Type B pancreatic cell (in vitro differentiated cells): ENCODE data around the gene DLD. TPM values are rescaled to one million over a fixed set of nuclear protein-coding genes. Genes with fewer than 3 reads are reported as not detected.
"Not testable (repeated sequence)": the region's sequence is repeated elsewhere in the genome, so short reads cannot be mapped to it uniquely, and the experiment has no call there.

Experiments
- DNase-seq: peaks from one replicate; pipeline ENCODE4 v3.0.0; 2021; ENCODE audit warnings: mixed read lengths; ENCODE audit not compliant: unreplicated experiment; ENCODE audit errors: extremely low spot score
- H3K27ac Mint-ChIP-seq: 2 replicates; pipeline ENCODE4 v1.8.0; 2021; ENCODE audit warnings: mild to moderate bottlenecking, mixed read lengths
- H3K27me3 Mint-ChIP-seq: 2 replicates; pipeline ENCODE4 v1.8.0; 2021; ENCODE audit warnings: mixed read lengths
- H3K36me3 Mint-ChIP-seq: 2 replicates; pipeline ENCODE4 v1.8.0; 2021; ENCODE audit warnings: mixed read lengths
- H3K4me1 Mint-ChIP-seq: one replicate; pipeline ENCODE4 v1.8.0; 2021; ENCODE audit warnings: mixed read lengths; ENCODE audit not compliant: unreplicated experiment
- H3K4me3 Mint-ChIP-seq: 2 replicates; pipeline ENCODE4 v1.8.0; 2021; ENCODE audit warnings: mild to moderate bottlenecking, mixed read lengths
- H3K9me3 Mint-ChIP-seq: 2 replicates; pipeline ENCODE4 v1.8.0; 2021; ENCODE audit warnings: mixed read lengths
- CTCF ChIP-seq: fragments of 200-600 bp; sonication (generic); conservative IDR thresholded peaks from 2 replicates; pipeline ENCODE4 v1.5.0; 2021; ENCODE audit warnings: antibody characterized with exemption, mild to moderate bottlenecking
- total RNA-seq: library from RNA; stranded (reverse); gene quantifications from 2 replicates; pipeline ENCODE4 v1.2.1, GENCODE V29; 2021; ENCODE audit warnings: low replicate concordance

The DLD gene
- total RNA-seq, 1 donor from 2014 or later = 80.7 TPM

DNA sequence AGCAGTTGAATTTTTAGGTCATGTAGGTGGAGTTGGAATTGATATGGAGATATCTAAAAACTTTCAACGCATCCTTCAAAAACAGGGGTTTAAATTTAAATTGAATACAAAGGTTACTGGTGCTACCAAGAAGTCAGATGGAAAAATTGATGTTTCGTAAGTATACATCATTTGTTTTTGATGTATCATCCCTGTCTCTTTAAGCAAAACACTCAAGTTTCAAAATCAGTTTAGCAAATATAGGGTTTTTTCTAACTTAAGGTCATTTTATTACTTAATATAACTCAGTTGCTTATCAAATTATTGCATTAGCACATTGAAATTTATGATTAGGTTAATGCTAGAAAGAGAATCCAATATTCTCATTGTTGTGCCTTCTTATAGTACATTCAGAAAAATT, 24.6 kb downstream of the DLD start:
- H3K4me1 Mint-ChIP-seq = peaks cover 4% of the 10 kb centered on the region
- no peak overlapping the region for H3K27ac Mint-ChIP-seq
- DNase-seq = no peak
- H3K9me3 Mint-ChIP-seq = no peaks in the 10 kb centered on the region
- H3K36me3 Mint-ChIP-seq = peaks cover 56% of the 10 kb centered on the region
- H3K27me3 Mint-ChIP-seq = no peaks in the 10 kb centered on the region
- H3K4me3 Mint-ChIP-seq = no peak overlapping the region
- no peak for TF ChIP-seq CTCF

GRCh38 chr7:107917763-107918651, 27.0 kb downstream of the DLD start:
- no peaks in the 10 kb centered on the region for H3K27me3 Mint-ChIP-seq
- no peak for DNase-seq
- no peak overlapping the region for H3K27ac Mint-ChIP-seq
- H3K4me3 Mint-ChIP-seq = no peak overlapping the region
- H3K9me3 Mint-ChIP-seq = no peaks in the 10 kb centered on the region
- H3K36me3 Mint-ChIP-seq = peaks cover 47% of the 10 kb centered on the region
- TF ChIP-seq CTCF = no peak
- H3K4me1 Mint-ChIP-seq = peaks cover 4% of the 10 kb centered on the region

DNA sequence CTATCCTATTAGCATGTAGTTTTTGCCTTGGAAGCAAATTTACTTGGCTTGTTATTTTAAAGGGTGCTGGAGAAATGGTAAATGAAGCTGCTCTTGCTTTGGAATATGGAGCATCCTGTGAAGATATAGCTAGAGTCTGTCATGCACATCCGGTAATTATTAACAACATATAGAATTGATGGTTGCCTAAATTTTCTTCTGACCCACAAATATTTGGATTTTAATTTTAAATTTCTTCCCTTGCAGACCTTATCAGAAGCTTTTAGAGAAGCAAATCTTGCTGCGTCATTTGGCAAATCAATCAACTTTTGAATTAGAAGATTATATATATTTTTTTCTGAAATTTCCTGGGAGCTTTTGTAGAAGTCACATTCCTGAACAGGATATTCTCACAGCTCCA, 28.0 kb downstream of the DLD start:
- Mint-ChIP-seq H3K36me3 (peaks cover 47% of the 10 kb centered on the region), H3K4me1 (peaks cover 4% of the 10 kb centered on the region)
- TF ChIP-seq CTCF = no peak

GRCh38 chr7:107920048-107920772, 29.2 kb downstream of the DLD start:
- Mint-ChIP-seq H3K4me1 (peaks cover 4% of the 10 kb centered on the region), H3K4me3 (no peak overlapping the region), H3K36me3 (peaks cover 45% of the 10 kb centered on the region), H3K27me3 (no peaks in the 10 kb centered on the region), H3K27ac (no peak overlapping the region), H3K9me3 (no peaks in the 10 kb centered on the region)
- TF ChIP-seq CTCF = no peak
- no peak for DNase-seq

More for the DNA sequence above, 28.0 kb downstream of the DLD start:
- Mint-ChIP-seq H3K27me3 (no peaks in the 10 kb centered on the region), H3K9me3 (no peaks in the 10 kb centered on the region), H3K27ac (no peak overlapping the region), H3K4me3 (no peak overlapping the region)
- no peak for DNase-seq

DNA sequence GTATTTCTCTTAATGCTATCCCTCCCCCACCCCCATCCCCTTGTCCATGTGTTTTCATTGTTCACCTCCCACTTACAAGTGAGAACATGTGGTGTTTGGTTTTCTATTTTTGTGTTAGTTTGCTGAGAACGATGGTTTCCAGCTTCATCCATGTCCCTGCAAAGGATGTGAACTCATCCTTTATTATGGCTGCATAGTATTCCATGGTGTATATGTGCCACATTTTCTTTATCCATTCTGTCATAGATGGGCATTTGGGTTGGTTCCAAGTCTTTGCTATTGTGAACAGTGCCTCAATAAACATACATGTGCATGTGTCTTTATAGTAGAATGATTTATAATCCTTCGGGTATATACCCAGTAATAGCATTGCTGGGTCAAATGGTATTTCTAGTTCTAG, 30.8 kb downstream of the DLD start:
- H3K27ac Mint-ChIP-seq, H3K4me1 Mint-ChIP-seq, H3K27me3 Mint-ChIP-seq, H3K9me3 Mint-ChIP-seq, DNase-seq, H3K4me3 Mint-ChIP-seq: not testable (repeated sequence)
- peaks cover 57% of the 10 kb centered on the region for H3K36me3 Mint-ChIP-seq

GRCh38 chr7:107922886-107923285, 31.9 kb downstream of the DLD start:
- no peak for DNase-seq
- no peak overlapping the region for H3K27ac Mint-ChIP-seq
- no peak overlapping the region for H3K4me3 Mint-ChIP-seq
- no peaks in the 10 kb centered on the region for H3K27me3 Mint-ChIP-seq
- H3K36me3 Mint-ChIP-seq = peaks cover 64% of the 10 kb centered on the region
- TF ChIP-seq CTCF = no peak
- no peaks in the 10 kb centered on the region for H3K9me3 Mint-ChIP-seq
- H3K4me1 Mint-ChIP-seq = peaks cover 4% of the 10 kb centered on the region
